Measurements from ENCODE around the gene NAP1L4.

The NAP1L4 gene

DNA sequence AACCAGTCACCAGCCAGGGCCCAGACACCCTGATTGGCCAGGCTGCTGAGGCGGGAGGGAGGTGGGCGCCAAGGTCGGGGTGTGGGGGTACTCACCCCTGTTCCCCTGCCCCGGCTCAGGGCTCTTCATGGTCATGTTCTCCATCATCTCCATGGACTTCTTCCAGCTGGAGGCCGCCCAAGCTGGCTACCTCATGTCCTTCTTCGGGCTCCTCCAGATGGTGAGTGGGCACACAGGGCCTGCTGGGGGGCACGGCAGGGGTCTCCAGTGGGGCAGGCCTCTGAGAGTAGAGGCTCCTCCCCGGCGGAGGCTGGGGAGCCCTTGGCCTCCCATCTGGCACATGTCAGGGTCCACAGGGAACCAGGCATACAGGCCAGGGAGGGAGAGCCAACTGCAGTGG lies 72.9 kb downstream of the NAP1L4 start:
- TF ChIP-seq TCF12 (IDR thresholded peaks at IDR 0.05; ENCODE audit: low read depth), result no peak
- no peak for TF ChIP-seq EP300 (IDR thresholded peaks at IDR 0.05; ENCODE audit: borderline replicate concordance)
- TF ChIP-seq ZBTB7A (IDR thresholded peaks at IDR 0.05; ENCODE audit: low read depth), result no peak
- no peak for TF ChIP-seq FOXM1 (IDR thresholded peaks at IDR 0.05; ENCODE audit: borderline replicate concordance, low read depth)
- no peak for TF ChIP-seq TAF1 (IDR thresholded peaks at IDR 0.05; ENCODE audit: low read depth)
- TF ChIP-seq EGR1 (IDR thresholded peaks at IDR 0.05), result no peak

DNA sequence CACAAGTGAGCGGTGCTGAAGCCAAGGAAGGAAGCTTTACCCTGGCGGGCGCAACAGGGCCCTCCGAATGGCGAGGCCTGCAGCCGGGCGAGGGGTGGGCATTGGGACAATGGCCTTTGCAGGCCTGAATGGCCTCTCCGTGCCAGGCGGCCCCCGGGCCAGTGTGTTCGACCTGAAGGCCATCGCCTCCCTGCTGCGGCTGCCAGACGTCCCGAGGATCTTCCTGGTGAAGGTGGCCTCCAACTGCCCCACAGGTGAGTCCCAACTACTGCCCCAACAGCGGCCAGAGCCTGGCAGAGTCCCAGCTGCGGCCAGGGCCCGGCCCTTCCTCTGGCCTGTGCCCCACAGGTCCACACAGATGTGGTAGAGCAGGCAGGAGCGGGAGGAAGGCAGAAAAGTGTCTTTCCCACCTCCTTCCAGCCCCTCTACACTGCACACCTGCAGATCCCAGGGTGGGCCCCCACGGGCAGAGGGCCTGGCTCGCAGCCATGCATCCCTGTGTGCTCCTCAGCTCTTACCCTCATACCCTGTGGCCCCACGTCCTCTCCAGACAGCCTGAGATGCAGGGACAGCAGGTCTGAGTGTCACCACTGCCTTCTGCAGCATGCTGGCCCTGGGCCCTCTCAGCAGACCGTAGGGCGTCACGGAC lies 74.2 kb downstream of the NAP1L4 start:
- no peak for TF ChIP-seq TCF12 (IDR thresholded peaks at IDR 0.05; ENCODE audit: low read depth)
- no peak for TF ChIP-seq YY1 (IDR thresholded peaks at IDR 0.05; ENCODE audit: low read depth)
- TF ChIP-seq CEBPB (IDR thresholded peaks at IDR 0.05), result no peak
- TF ChIP-seq, protein P1, sequence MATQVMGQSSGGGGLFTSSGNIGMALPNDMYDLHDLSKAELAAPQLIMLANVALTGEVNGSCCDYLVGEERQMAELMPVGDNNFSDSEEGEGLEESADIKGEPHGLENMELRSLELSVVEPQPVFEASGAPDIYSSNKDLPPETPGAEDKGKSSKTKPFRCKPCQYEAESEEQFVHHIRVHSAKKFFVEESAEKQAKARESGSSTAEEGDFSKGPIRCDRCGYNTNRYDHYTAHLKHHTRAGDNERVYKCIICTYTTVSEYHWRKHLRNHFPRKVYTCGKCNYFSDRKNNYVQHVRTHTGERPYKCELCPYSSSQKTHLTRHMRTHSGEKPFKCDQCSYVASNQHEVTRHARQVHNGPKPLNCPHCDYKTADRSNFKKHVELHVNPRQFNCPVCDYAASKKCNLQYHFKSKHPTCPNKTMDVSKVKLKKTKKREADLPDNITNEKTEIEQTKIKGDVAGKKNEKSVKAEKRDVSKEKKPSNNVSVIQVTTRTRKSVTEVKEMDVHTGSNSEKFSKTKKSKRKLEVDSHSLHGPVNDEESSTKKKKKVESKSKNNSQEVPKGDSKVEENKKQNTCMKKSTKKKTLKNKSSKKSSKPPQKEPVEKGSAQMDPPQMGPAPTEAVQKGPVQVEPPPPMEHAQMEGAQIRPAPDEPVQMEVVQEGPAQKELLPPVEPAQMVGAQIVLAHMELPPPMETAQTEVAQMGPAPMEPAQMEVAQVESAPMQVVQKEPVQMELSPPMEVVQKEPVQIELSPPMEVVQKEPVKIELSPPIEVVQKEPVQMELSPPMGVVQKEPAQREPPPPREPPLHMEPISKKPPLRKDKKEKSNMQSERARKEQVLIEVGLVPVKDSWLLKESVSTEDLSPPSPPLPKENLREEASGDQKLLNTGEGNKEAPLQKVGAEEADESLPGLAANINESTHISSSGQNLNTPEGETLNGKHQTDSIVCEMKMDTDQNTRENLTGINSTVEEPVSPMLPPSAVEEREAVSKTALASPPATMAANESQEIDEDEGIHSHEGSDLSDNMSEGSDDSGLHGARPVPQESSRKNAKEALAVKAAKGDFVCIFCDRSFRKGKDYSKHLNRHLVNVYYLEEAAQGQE (IDR thresholded peaks at IDR 0.05; ENCODE audit: low read depth), result no peak
- TF ChIP-seq TEAD4 (IDR thresholded peaks at IDR 0.05), result no peak
- TF ChIP-seq, protein P2, sequence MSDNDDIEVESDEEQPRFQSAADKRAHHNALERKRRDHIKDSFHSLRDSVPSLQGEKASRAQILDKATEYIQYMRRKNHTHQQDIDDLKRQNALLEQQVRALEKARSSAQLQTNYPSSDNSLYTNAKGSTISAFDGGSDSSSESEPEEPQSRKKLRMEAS (IDR thresholded peaks at IDR 0.05), result no peak
- no peak for TF ChIP-seq ZBTB7A (IDR thresholded peaks at IDR 0.05; ENCODE audit: low read depth)
- no peak for TF ChIP-seq TAF1 (IDR thresholded peaks at IDR 0.05; ENCODE audit: low read depth)
- no peak for TF ChIP-seq EGR1 (IDR thresholded peaks at IDR 0.05)
- TF ChIP-seq EP300 (IDR thresholded peaks at IDR 0.05; ENCODE audit: borderline replicate concordance), result no peak
- no peak for TF ChIP-seq RAD21 (IDR thresholded peaks at IDR 0.05; ENCODE audit: low read depth)
- no peak for TF ChIP-seq NFIC (IDR thresholded peaks at IDR 0.05)
- no peak for TF ChIP-seq FOXM1 (IDR thresholded peaks at IDR 0.05; ENCODE audit: borderline replicate concordance, low read depth)
- no peak for TF ChIP-seq CREB1 (IDR thresholded peaks at IDR 0.05; ENCODE audit: low read depth)
- TF ChIP-seq, protein P3, sequence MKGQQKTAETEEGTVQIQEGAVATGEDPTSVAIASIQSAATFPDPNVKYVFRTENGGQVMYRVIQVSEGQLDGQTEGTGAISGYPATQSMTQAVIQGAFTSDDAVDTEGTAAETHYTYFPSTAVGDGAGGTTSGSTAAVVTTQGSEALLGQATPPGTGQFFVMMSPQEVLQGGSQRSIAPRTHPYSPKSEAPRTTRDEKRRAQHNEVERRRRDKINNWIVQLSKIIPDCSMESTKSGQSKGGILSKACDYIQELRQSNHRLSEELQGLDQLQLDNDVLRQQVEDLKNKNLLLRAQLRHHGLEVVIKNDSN (IDR thresholded peaks at IDR 0.05), result no peak

DNA sequence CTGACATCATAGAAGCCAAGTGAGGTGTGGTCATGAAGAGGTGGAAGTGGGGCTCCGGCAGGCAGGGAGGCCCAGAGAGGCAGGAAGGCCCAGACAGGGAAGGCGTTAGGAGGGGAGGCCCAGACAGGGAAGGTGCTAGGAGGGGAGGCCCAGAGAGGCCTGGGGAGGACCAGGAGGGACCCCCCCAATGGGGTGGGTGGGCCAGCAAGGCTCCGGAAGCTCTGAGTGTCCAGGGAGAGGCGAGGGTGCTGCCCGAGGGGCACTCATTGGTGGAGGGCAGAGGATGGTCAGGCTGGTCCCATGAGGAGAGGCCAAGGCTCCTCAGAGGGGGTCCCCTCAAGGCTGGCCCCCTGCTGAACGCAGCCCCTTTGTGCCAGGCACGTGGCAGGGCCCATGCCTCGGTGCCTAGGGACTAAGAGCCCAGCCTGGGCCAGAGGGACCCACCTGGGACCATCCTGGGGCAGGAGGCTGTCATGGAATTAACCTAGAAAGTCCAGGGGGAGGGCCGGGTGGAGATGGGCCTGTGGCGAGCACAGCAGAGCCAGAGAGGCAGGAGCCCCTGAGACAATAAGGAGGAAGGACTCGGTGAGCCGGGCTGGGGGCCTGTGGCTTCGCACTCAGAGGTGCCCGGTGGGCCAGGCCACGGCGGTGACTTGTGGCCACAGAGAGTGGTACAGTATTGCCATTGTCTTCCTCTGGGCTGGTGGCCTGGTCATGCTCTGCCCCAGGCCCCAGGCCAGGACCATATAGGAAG lies 75.1 kb downstream of the NAP1L4 start:
- TF ChIP-seq, protein P3 (IDR thresholded peaks at IDR 0.05), result no peak
- TF ChIP-seq CREB1 (IDR thresholded peaks at IDR 0.05; ENCODE audit: low read depth) (no peak), TEAD4 (IDR thresholded peaks at IDR 0.05) (no peak), YY1 (IDR thresholded peaks at IDR 0.05; ENCODE audit: low read depth) (no peak), TCF12 (IDR thresholded peaks at IDR 0.05; ENCODE audit: low read depth) (no peak), ZBTB7A (IDR thresholded peaks at IDR 0.05; ENCODE audit: low read depth) (no peak), NFIC (IDR thresholded peaks at IDR 0.05) (no peak), EGR1 (IDR thresholded peaks at IDR 0.05) (no peak)
- TF ChIP-seq, protein P2 (IDR thresholded peaks at IDR 0.05), result no peak

DNA sequence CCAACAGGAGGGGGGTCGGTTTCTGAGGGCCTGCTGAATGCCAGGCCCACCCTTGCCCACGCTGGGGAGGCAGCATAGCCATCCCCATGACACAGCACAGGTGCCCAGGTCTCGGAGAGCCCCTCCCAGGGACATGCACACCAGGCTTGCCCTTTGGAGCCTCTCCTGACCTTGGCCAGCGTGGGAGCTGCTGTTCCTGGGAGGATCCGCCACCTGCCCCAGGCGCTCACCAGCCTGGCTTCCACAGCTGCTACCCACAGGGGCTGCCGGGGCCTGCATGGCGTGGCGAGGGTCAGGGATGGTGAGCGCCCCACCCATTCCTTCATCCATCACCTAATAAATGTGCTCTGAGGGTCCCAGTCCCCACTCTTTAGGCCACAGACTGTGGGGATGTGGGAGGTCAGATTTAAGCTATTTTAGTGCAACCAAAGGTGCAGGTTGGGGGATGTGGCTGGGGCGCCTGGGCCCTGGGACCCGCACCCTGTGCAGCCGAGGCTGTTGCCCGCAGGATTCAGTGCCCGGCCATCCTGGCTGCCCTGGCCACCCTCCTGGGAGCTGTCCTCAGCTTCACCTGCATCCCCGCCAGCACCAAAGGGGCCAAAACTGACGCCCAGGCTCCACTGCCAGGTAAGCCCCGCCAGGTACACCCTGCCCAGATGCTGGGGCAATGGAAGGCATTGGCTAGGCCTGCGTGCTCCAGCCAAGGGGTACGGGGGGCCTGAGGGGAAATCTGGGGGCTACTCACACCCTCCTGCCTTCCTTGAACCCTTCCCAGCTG lies 75.8 kb downstream of the NAP1L4 start:
- TF ChIP-seq YY1 (IDR thresholded peaks at IDR 0.05; ENCODE audit: low read depth) (no peak), TEAD4 (IDR thresholded peaks at IDR 0.05) (no peak), NFIC (IDR thresholded peaks at IDR 0.05) (no peak), ZBTB7A (IDR thresholded peaks at IDR 0.05; ENCODE audit: low read depth) (no peak), RAD21 (IDR thresholded peaks at IDR 0.05; ENCODE audit: low read depth) (no peak), EP300 (IDR thresholded peaks at IDR 0.05; ENCODE audit: borderline replicate concordance) (no peak)
- TF ChIP-seq, protein P1 (IDR thresholded peaks at IDR 0.05; ENCODE audit: low read depth), result no peak
- TF ChIP-seq, protein P3 (IDR thresholded peaks at IDR 0.05), result no peak
- TF ChIP-seq, protein P2 (IDR thresholded peaks at IDR 0.05), result no peak

All from Ishikawa (cell line).